Fibroblast of gingiva (primary cell): ENCODE results near the gene C3orf22.
"Not testable (repeated sequence)": the region's sequence is repeated elsewhere in the genome, so short reads cannot be mapped to it uniquely, and the experiment has no call there.

Experiments used
- DNase-seq: peaks from one replicate; pipeline ENCODE4 v3.0.0-alpha.2; 2011; ENCODE audit warnings: low read depth

C3orf22 gene

DNA sequence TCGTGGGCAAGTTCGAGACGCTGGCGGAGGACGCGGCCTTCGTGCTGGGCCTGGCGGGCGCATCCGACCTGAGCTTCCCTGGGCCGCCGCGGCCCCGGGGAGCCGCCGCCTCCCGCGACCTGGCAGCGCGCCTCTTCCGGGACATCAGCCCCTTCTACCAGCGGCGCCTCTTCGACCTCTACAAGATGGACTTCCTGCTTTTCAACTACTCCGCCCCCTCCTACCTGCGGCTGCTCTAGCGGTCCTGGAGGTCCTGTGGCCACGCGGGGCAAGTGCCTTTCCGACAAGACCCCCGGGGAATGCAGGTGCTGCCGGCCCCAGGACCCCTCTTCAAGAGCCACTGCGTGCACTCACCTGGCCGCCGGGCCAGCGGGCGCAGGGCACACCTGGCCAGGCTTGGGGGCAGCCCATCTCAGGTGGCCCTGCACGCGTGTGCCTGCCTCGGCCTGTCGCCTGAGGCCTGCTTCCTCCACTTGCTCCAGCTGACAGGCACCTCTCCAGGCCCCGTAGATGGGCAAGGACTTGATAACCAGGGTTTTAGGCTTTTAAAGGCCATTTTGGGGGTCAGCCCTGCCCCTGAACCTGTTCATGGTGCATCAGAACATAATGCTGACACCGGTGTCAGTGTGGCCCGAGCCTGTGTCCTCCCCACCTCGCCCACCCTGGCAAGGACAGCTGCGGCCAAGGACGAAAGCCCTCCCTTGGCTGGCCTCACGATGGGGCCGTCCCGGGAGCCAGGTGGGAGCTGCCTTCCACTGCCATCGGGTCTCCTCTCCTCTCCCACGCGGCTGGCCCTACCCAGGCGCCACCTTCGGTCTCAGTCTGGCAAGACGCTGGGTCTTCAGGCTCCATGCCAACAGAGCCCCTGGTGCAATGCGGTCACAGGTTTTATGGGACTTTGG is 16.1 kb downstream of the C3orf22 start:
- no peak for DNase-seq

DNA sequence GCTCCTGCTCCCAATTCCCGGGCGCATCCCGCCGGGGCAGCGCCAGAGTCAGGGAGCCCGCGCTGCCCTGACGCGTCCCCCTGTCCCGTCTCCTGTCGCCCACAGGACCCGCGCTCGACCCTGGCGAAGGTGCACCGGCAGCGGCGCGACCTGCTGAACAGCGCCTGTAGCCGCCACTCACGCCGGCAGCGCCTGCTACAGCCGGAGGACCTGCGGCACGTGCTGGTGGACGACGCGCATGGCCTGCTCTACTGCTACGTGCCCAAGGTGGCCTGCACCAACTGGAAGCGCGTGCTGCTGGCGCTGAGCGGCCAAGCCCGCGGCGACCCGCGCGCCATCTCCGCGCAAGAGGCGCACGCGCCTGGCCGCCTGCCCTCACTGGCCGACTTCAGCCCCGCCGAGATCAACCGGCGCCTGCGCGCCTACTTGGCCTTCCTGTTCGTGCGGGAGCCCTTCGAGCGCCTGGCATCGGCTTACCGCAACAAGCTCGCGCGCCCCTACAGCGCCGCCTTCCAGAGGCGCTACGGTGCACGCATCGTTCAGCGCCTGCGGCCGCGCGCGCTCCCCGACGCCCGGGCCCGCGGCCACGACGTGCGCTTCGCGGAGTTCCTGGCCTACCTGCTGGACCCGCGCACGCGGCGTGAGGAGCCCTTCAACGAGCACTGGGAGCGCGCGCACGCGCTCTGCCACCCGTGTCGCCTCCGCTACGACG is 16.9 kb downstream of the C3orf22 start:
- DNase-seq = no peak

DNA sequence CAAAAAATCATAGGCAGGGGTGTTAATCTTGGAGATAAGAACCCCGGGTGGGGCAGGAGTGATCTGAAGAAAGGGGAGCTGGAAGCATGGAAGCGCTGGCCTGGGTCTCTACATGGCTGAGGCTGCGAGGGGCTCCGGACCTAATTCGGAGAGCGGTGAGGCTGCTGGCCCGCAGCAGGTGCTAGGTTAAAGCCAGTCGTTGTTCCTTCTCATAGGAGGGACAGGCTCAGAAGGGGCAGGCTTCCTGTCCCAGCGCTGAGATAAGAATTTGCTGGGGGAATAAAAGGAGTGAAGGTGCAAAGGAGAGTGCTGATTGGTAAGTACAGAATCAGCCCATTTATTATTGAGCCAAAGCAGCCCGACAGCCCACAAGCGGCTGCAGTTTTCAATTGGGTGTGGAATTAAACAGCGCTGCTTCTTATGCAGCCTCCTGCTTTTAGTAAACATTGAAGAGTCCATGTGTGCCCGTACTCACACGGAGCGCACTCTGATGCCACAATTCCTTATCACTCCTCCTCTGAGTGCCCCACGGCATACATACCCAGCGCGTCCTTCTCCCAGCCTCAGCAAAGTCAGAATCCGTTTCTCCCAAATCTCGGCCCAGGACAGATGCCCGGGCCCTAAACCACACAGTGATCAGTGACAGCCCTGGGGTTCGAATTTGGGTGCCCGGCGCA is 17.6 kb downstream of the C3orf22 start:
- DNase-seq = no peak

DNA sequence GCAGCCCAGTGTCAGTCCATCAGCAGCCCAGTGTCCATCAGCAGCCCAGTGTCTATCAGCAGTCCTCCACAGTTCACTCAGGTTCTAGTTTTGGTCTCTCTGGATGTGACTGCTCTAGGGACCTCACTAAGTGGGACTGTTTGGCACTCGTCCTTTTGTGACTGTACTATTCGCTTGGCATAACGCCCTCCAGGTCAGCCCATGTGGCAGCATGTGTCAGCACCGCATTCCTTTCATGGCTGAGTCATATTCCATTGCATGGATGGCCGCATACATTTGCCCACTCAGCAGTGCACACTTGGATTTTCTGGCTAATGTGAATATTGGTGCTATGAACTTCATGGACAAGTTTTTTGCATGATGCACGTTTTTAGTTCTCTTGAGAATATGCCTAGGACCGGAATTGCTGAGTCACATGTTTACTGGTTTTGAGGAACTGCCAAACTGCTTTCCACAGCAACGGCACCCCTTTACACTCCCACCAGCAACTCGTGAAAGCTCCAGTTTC is 18.3 kb downstream of the C3orf22 start:
- peak; percentile 88 for DNase-seq

GRCh38 chr3:126539558-126540250 is 19.0 kb downstream of the C3orf22 start:
- DNase-seq = no peak

GRCh38 chr3:126538966-126539365 is 19.8 kb downstream of the C3orf22 start:
- no peak for DNase-seq

GRCh38 chr3:126538316-126538715 is 20.4 kb downstream of the C3orf22 start:
- no peak for DNase-seq

DNA sequence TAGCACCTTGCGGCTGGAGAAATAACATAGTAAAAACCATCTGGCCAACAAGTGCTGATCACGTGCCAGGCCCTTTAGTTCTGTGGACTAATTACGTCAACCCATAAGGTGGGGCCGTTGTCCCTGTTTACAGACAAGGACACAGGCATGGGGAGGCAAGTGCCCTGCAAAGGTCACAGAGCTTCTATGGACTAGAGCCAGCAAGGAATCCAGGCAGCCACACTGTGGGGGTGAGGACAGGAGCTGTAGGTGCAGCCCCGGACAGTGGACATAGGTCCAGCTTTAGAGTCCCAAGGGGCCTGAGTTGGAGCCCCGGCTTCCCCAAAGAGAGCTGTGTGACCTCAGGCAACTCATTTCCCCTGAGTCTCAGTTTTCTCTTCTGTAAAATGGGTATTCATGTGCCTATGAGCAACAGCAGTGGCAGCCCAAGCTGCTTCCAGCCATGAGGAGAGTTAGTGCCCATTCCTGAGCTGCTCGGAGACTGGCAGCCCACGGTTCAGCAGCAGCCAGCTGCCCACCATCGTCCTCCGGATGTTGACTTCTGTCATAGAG is 20.9 kb downstream of the C3orf22 start:
- no peak for DNase-seq

DNA sequence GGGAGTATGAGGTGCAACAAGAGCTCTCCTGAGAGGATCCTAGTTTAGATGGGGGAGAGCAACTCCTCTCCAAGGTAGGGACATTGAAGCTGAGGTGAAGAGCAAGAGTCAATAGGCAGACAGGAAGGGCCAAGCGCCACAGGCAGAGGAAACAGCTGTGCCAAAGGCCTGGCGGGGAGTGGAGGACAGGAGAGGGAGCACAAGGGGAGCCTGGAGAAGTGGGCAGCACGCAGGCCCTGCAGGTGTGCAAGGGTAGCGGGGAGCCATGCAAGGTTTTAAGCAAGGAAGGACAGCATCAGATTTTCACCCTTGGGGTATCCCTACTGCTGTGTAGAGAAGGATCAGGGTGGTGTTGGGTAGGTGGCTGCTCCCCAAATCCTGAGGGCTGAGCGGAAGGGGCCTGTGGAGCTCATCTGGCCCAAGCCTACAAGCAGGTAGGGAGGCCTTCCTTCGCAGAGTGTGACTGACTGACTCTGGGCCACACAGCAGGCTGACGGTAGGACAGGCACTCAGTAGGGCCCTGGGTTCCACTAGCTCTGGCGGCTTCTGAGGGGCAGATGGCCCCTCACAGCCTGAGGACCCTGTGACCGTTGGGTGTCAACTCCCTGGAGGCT is 21.5 kb downstream of the C3orf22 start:
- no peak for DNase-seq

- no peak for DNase-seq
These were observed 22.6 kb downstream of the C3orf22 start for GRCh38 chr3:126536126-126536525.

DNA sequence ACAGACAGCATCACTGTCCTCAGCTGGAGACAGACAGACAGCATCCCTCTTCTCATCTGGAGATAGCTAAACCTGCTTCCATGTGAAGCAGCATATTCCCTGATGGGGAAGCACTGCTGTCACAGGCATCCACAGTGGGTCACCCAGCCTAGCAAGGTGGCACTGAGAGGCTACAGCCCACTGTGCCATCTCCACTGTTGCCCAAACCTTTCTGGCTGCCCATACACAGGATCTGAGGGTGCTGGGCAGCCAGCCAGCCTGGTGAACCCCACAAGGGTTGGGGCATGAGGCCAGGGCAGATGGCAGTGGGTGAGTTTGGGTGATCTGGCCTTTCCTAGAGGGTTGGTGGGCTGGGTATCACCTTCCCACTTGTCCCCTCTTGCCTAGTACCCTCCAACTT is 23.1 kb downstream of the C3orf22 start:
- DNase-seq = no peak

GRCh38 chr3:126534716-126535115 is 24.0 kb downstream of the C3orf22 start:
- not testable (repeated sequence) for DNase-seq

- DNase-seq = no peak
These were observed 25.2 kb downstream of the C3orf22 start for GRCh38 chr3:126533506-126533905.

- DNase-seq = no peak
These were observed 27.7 kb downstream of the C3orf22 start for GRCh38 chr3:126531051-126531330.

- no peak for DNase-seq
These were observed 28.3 kb downstream of the C3orf22 start for GRCh38 chr3:126530171-126531050.

DNA sequence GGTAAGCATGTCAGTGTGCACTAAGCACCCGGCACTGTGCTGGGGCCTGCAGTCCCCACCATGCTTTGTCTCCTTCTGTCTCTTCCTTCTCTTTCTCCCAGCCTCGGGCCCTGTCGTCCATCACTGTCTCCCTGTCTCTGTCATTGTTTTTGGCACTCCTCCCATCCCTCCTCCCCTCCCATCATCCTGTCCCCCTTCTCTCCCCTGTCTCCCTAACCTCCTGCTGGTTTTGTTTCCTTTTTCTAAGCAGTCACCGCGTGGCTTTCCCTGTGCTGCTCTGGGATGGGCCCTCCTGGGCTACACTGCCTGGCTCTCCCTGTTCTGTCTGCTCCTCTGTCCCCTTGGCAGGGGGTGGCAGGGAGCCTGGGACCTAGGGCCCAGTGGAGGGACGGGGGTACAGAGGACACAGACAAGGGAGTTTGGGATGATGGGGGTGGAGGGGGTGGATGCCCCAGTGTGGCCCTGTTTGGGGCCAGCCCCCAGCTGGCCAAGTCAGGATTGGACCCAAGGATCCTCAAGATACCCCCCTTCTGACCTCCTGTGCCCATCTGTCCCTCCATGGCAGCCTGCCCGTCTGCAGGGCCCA is 29.1 kb downstream of the C3orf22 start:
- no peak for DNase-seq

DNA sequence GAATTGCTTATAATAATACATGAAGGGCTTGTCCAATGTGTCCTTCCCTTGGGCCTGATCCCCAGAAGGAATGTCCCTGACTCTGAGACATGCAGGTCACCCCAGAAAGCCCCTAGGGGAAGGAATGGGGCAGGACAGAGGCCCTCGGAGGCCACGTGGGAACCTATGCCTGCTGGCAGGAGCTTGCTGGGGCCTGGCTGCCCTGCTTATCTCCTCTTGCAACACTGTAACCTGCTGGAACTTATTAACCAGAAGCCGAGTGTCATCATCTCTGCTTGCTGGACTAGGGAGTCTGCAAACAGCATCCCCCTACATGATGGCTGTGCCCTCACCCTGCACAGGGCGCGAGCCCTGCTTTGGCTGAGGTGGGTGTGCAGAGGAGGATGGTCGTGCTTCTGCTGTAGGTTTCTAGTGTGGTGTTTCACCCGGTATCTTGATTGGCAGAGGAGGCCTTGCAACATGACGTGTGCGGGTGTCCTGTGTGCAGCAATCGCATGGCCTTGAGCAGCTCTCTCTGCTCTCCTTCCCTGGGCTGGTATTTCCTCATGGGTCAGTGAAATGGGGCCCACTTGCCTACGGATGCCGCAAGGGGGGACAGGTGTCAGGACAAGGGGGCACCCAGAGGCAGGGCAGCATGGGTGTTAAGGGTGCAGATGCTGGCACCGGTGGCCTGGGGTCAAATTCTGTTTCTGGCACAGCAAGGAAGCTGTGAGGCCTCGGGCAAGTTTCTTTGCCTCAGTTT is 29.8 kb downstream of the C3orf22 start:
- DNase-seq = peak; percentile 42

DNA sequence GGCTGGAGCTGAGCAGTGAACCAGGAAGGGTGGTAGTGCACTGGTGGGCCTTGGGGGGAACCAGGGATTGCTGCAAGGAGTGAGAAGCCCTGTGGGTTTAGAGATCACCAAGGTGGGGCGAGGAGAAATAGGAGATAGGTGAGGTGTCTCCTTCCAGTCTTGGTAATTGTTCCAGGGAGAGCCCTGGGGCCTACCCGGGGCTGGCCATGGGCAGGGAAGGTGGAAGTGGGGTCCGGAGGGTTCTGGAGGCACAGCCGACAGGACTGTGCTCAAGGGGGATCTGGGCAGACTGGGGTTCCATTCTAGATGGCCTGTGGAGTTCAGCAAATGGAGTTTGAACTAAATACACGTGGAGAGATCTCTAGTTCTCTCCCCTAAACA is 30.3 kb downstream of the C3orf22 start:
- DNase-seq = no peak

- DNase-seq = no peak
These were observed 31.1 kb downstream of the C3orf22 start for GRCh38 chr3:126527455-126528211.
